PC-9 (cell line): Measurements from ENCODE around the gene CTSL. TPM values are rescaled to one million over a fixed set of nuclear protein-coding genes. Genes with fewer than 3 reads are reported as not detected.

Experiments used
- BruUV-seq: library from RNA; stranded (reverse); fragments of 400-500 nt; replicated peaks from 2 replicates; lab custom pipeline; 2021; lab: Mats Ljungman, UMichigan
- CTCF ChIA-PET: fragments of 300-600 bp; sonication (Branson Sonifier 250); formaldehyde crosslinking; loops from one replicate; lab custom pipeline; 2022; ENCODE audit warnings: antibody characterized with exemption; lab: Charles Lee
- POLR2A ChIA-PET: fragments of 300-600 bp; sonication (Branson Sonifier 250); formaldehyde crosslinking; loops from one replicate; lab custom pipeline; 2022; ENCODE audit warnings: antibody characterized with exemption; ENCODE audit not compliant: unreplicated experiment; lab: Charles Lee
- DNase-seq, 2 experiments: peaks; one replicate each; pipeline versions ENCODE4 v3.0.0 to v3.0.0-alpha.2; 2015 to 2022; ENCODE audit warnings: mixed read lengths in 1 of 2
- H2AFZ ChIP-seq: fragments of 200-600 bp; sonication (generic); 2 replicates; pipeline ENCODE4 v1.8.1; 2017; ENCODE audit warnings: antibody characterized with exemption
- H3F3A ChIP-seq: fragments of 200-600 bp; sonication (generic); 2 replicates; pipeline ENCODE4 v1.8.1; 2017; ENCODE audit warnings: antibody characterized with exemption, mild to moderate bottlenecking, low read depth; ENCODE audit not compliant: insufficient read depth
- H3K27ac ChIP-seq: fragments of 200-600 bp; sonication (generic); 2 replicates; pipeline ENCODE4 v1.6.1; 2016; ENCODE audit warnings: mixed run types
- H3K27me3 ChIP-seq: fragments of 200-600 bp; sonication (generic); 2 replicates; pipeline ENCODE4 v1.6.1; 2016; ENCODE audit warnings: low read depth, mixed run types; ENCODE audit not compliant: insufficient read depth
- H3K36me3 ChIP-seq: fragments of 200-600 bp; sonication (generic); 2 replicates; pipeline ENCODE4 v1.6.1; 2016; ENCODE audit warnings: low read depth, mixed run types
- H3K4me1 ChIP-seq: fragments of 200-600 bp; sonication (generic); replicated peaks from 2 replicates; pipeline ENCODE4 v1.6.1; 2016; ENCODE audit warnings: mixed run types; ENCODE audit not compliant: insufficient read depth
- H3K4me2 ChIP-seq: fragments of 200-600 bp; sonication (generic); 2 replicates; pipeline ENCODE4 v1.6.1; 2017; ENCODE audit warnings: mixed run types
- H3K4me3 ChIP-seq: fragments of 200-600 bp; sonication (generic); 2 replicates; pipeline ENCODE4 v1.6.1; 2016; ENCODE audit warnings: mixed run types
- H3K79me2 ChIP-seq: fragments of 200-600 bp; sonication (generic); 2 replicates; pipeline ENCODE4 v1.6.1; 2017; ENCODE audit warnings: low read depth, mixed run types
- H3K9me2 ChIP-seq: fragments of 200-600 bp; sonication (generic); 2 replicates; pipeline ENCODE4 v1.8.1; 2017; ENCODE audit warnings: mild to moderate bottlenecking; ENCODE audit not compliant: insufficient read depth
- H3K9me3 ChIP-seq: fragments of 200-600 bp; sonication (generic); 2 replicates; pipeline ENCODE4 v1.8.1; 2016; ENCODE audit warnings: low read depth; ENCODE audit not compliant: insufficient read depth
- H4K20me1 ChIP-seq: fragments of 200-600 bp; sonication (generic); 2 replicates; pipeline ENCODE4 v1.8.1; 2017; ENCODE audit not compliant: insufficient read depth
- EZH2 ChIP-seq: fragments of 200-600 bp; sonication (generic); IDR thresholded peaks from 2 replicates; pipeline ENCODE4 v1.8.0; 2017; ENCODE audit warnings: antibody characterized with exemption, low read depth
- intact Hi-C: fragments of 100-400 bp; cut with micrococcal nuclease; formaldehyde crosslinking; loops from one replicate; pipeline ENCODE4 v1.10.0; 2022; ENCODE audit not compliant: unreplicated experiment
- total RNA-seq: library from RNA; stranded (reverse); gene quantifications from 2 replicates; pipeline ENCODE4 v1.2.3, GENCODE V29; 2021
- TF ChIP-seq, protein P1 (sequence below): fragments of 200-600 bp; sonication (generic); conservative IDR thresholded peaks from 2 replicates; pipeline ENCODE4 v1.6.1; 2017; ENCODE audit warnings: mixed run types, antibody characterized with exemption, mild to moderate bottlenecking, moderate library complexity

CTSL gene
- total RNA-seq, 1 experiment from 2014 or later = 82.6 TPM

DNA sequence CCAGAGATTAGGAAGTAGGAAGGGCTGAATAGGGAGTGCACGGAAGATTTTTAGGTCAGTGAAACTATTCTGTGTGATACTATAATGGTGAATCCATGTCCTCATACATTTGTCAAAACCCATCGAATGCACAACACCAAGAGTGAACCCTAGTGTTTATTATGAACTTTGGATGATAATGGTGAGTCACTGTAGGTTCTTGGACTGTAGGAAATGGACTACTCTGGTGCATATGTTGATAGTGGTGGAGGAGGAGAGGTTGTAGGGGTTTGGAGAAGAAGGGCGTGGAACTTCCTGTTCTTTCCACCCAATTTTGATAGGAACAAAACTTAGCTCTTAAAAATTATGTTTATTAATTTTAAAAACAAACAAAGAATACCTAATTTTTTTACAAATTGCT is 14.3 kb downstream of the CTSL start:
- intact Hi-C loops = no loop called here
- POLR2A ChIA-PET = no interaction called here

DNA sequence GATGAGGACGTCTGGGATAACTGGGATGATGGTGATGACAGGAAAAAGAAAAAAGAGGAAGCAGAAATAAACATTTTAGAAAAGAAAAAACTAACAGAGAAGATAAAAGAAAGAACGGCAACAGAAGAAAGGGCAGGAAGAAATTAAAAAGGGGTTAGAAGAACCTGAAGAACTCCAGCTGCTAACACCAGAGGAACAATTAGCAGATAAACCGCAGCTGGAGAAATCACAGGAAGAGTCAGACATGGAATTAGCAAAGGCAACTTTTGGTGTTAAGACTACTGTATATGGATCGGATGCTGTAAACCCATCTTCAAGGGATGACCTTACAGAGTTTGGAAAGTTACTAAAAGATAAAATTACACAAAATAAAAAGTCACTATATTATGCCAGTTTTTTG is 15.4 kb downstream of the CTSL start:
- intact Hi-C loops = no loop called here
- no peaks in the 10 kb centered on the region for H3F3A ChIP-seq
- TF ChIP-seq, protein P1, sequence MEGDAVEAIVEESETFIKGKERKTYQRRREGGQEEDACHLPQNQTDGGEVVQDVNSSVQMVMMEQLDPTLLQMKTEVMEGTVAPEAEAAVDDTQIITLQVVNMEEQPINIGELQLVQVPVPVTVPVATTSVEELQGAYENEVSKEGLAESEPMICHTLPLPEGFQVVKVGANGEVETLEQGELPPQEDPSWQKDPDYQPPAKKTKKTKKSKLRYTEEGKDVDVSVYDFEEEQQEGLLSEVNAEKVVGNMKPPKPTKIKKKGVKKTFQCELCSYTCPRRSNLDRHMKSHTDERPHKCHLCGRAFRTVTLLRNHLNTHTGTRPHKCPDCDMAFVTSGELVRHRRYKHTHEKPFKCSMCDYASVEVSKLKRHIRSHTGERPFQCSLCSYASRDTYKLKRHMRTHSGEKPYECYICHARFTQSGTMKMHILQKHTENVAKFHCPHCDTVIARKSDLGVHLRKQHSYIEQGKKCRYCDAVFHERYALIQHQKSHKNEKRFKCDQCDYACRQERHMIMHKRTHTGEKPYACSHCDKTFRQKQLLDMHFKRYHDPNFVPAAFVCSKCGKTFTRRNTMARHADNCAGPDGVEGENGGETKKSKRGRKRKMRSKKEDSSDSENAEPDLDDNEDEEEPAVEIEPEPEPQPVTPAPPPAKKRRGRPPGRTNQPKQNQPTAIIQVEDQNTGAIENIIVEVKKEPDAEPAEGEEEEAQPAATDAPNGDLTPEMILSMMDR = no peak
- TF ChIP-seq EZH2 = no peak
- POLR2A ChIA-PET = no interaction called here
- no peaks in the 10 kb centered on the region; the same call in 1 of the 2 replicates for H3K9me2 ChIP-seq
- no peak overlapping the region for H3K4me3 ChIP-seq
- H4K20me1 ChIP-seq = no peaks in the 10 kb centered on the region
- BruUV-seq = no TSS peak
- CTCF ChIA-PET = no interaction called here
- DNase-seq = no peak
- no peaks in the 10 kb centered on the region for H3K36me3 ChIP-seq
- no peaks in the 10 kb centered on the region for H3K27me3 ChIP-seq
- no peaks in the 10 kb centered on the region for H3K79me2 ChIP-seq
- peaks cover 16% of the 10 kb centered on the region for H3K9me3 ChIP-seq
- no peak overlapping the region for H2AFZ ChIP-seq
- no peak overlapping the region for H3K27ac ChIP-seq
- H3K4me1 ChIP-seq = no peaks in the 10 kb centered on the region
- H3K4me2 ChIP-seq = no peak overlapping the region

More for the DNA sequence above, 14.3 kb downstream of the CTSL start:
- H3K4me1 ChIP-seq = no peaks in the 10 kb centered on the region
- H3K79me2 ChIP-seq = no peaks in the 10 kb centered on the region
- H3K27ac ChIP-seq = no peak overlapping the region
- no peaks in the 10 kb centered on the region for H3K36me3 ChIP-seq
- H3K9me2 ChIP-seq = no peaks in the 10 kb centered on the region
- no peak for TF ChIP-seq EZH2
- TF ChIP-seq, protein P1 = no peak
- no peak overlapping the region for H2AFZ ChIP-seq
- no peaks in the 10 kb centered on the region for H3K27me3 ChIP-seq
- H3K4me2 ChIP-seq = no peak overlapping the region
- no peak for DNase-seq
- H3F3A ChIP-seq = no peaks in the 10 kb centered on the region
- BruUV-seq = no TSS peak
- no peak overlapping the region for H3K4me3 ChIP-seq
- CTCF ChIA-PET = no interaction called here
- H4K20me1 ChIP-seq = no peaks in the 10 kb centered on the region
- H3K9me3 ChIP-seq = peaks cover 16% of the 10 kb centered on the region

DNA sequence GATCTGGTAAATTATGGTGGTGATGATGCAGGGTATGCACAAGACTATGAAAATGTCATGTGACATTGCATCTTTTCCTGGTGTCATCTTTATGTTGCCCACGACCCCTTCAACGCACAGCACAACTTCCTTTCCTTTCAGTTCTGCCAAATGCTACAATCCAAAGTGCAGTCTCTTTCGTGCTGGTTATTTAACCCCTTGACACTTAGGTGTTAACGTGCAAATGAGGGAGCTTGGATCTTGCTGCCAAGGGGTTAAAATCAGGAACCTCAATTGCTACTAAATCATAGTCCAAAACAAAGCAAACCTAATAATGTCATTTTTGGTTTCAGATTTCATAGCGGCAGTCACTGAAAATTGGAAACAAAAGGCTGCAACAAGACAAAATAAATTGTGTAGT is 16.0 kb downstream of the CTSL start:
- TF ChIP-seq, protein P1 = no peak
- TF ChIP-seq EZH2 = no peak
- H3K36me3 ChIP-seq = no peaks in the 10 kb centered on the region
- no peak overlapping the region for H3K4me3 ChIP-seq
- H3K9me2 ChIP-seq = no peaks in the 10 kb centered on the region; the same call in 1 of the 2 replicates
- H2AFZ ChIP-seq = no peak overlapping the region
- no peak overlapping the region for H3K27ac ChIP-seq
- peaks cover 16% of the 10 kb centered on the region for H3K9me3 ChIP-seq
- no peak overlapping the region for H3K4me2 ChIP-seq
- no peaks in the 10 kb centered on the region for H3K79me2 ChIP-seq
- POLR2A ChIA-PET = no interaction called here
- no peaks in the 10 kb centered on the region for H3F3A ChIP-seq
- intact Hi-C loops = no loop called here
- no peaks in the 10 kb centered on the region for H3K4me1 ChIP-seq
- CTCF ChIA-PET = no interaction called here
- no TSS peak for BruUV-seq
- no peaks in the 10 kb centered on the region for H4K20me1 ChIP-seq
- no peaks in the 10 kb centered on the region for H3K27me3 ChIP-seq
- no peak for DNase-seq
